Cortex of kidney (tissue), 1 donor: ENCODE measurements around the gene TMEM178B.

Experiments
- DNase-seq: peaks from one replicate; lab custom pipeline; 2025; lab: John Stamatoyannopoulos, UW

The TMEM178B gene

DNA sequence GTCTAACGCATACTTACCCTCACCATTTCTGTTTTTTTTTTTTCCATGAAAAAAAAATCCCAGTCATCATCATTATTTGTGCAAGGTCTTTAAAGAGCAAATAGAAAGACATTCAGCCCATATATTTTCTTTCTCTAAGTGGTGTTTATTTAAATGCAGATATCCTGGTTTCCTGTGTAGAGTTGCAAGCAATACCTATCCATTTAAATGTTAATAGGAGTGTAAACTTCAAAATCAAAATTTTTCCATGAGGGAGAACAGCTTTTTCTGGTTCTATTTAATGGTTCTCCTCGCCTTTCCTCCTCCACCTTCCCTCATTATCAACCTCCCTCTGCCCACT is 357.2 kb downstream of the TMEM178B start:
- DNase-seq = no peak

DNA sequence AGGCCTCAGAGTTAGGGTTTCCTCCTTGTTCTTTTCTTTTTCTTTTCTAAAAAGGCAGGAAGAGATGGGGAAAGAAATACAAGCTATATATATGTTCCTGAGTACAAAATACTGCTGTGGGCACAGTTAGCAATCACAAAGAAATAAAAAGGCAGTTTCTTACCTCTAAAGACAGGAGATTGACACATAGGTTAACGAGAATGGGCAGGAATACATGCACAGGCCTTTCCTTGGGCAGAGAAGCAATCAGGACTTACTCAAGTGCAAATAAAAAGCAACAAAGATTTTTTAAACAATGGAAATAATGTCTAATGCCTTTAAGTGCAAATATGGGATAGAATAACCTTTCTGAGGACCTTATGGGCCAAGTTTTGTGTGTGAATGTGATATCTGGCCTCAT is 357.8 kb downstream of the TMEM178B start:
- no peak for DNase-seq

DNA sequence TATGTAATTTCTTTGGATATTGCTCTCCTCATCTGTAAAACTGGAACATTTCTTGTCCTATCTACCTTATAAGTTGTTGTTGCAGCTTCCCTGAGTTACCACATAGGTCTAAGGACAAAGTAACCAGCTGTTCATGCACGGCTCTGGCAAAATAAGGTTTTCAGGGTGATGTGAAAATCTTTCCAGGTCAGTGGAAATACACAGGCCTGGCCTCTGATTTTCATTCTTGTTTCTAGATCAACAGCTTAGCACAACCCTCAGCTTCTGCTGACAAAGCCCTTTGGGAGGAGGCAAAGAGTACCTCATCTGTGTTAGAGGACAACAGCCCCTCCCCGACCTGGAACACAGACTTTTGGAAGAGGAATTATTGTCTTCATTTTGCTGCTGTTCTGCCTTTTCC is 359.8 kb downstream of the TMEM178B start:
- no peak for DNase-seq

DNA sequence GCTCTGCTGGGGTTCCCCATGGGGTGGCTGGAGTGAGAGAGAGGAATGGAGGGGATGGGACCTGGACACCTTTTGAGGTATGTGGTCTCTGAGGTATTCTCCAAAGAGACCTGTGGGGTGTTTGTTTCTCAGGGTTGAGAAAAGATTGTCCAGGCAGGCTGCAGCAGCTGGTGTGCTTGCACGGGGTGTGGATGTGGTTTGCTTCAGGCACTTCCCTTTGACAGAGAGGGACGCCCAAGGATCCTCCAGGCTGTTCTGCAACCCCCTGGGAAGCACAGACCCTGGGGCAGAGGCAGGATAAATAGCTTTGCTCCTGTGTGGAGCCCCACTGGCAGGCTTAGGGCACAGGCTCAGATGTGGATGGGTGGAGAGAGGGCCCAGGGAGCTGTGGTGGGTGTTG is 362.3 kb downstream of the TMEM178B start:
- DNase-seq = no peak

DNA sequence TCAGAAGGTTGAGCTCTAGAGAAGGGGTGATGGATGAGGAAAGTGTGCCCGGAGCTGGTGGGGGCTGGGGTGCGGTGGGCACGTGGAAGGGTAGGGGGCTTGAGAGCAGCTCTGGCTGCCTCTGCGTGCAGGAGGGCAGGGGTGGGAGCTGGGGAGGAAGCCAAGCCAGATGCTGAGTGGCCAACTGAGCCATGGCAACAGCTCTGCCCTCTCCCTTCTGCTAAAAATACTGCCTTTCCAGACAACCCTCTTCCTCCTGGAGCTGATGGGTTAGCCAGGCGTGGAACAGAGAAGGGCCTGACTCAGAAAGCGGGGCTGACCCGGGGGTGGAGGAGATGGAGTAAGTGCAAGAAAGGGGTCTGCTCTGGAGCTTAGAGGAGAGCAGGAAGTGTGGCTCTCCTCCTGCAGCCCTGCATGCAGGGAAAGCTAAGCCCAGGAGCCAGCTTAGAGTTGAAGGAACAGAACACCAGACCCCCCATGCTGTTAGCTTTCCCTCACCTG is 362.8 kb downstream of the TMEM178B start:
- no peak for DNase-seq

DNA sequence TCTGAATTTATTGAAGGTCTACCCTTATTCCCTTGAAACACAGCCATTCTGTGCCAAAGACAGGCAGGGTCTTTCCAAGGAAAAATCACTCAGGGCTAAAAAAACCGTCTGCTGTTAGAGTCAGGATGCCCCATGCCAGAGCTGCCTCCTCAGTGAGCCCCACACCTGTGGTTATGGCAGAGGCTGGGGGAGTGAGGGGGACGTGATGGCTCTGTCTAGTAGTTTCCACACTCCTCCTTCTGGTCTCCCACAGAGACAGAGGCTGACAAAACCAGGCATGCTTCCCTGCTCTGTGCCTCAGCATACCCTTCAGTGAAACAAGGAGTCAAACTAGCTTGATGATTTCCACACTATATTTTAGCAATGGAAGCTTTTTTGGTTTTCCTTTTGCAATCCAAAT is 365.3 kb downstream of the TMEM178B start:
- no peak for DNase-seq

DNA sequence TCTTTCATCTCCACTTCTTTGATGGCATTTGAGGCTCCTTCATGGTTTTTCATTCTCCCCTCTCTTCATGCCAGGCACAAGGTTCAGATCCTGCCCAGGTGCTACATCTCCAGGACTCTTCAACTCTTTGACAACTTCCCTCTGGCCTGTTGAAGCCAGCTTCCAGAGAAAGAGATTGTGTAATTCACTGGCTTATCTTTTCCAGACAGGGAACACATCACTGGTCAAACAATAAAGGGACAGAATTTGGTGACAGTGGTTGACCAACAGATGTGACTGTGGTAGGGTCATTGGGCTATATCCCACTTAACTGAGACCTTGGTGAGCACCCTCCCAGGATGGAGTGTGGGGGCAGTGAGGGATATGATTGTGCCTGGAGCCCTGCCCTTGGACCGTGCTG is 365.9 kb downstream of the TMEM178B start:
- no peak for DNase-seq

DNA sequence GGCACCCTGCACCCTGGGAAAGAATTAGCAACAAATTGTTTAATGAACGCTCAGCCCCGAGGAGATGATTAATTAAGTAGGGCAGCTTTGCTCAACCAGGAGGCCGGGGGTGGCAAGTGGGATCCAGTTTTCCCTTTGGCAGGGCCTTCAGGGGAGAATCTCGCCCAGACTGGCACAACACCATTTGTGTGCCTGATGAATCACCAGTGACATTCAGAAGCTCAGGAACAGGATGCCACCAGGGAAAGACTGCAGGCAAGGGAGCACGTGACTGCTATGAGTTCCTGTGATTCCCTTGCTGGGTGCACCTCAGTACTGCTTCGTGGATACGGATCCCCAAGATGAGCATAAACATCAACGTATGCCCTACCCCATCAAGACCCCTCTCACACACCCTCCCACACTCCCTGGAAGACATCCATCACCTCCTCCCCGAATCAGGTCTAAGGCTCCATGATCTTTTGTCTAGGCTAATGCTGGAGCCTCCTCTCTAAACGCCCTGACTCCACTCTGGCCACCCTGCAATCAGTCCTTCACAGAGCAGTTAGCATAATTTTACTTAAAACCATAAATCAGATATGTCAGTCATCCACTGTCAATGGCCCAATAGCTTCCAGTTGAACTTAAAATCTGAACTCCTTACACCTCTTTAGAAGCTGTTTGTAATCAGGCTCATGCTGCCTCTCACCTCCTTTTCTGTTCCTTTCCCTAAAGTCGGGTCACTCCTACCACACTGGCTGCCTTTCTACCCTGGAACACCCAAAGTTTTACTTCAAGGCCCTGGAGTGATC is 368.2 kb downstream of the TMEM178B start:
- DNase-seq = no peak

DNA sequence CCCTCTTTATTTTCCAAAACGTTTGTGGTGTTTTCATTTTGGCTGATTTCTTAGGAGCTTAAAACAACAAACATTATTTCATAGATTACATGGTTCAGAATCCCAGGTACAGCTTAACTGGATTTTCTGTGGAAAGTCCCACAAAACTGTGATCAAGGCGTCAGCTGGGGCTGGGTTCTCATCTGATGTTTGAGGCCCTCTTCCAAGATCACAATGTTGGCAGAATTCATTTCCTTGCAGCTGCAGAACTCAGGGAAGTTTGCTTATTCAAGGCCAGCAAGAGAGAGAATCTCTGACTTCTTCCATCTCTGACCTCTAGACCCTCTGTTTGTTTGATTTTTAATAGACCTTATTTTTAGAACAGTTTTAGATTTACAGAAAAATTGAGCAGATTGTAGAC is 368.9 kb downstream of the TMEM178B start:
- no peak for DNase-seq

DNA sequence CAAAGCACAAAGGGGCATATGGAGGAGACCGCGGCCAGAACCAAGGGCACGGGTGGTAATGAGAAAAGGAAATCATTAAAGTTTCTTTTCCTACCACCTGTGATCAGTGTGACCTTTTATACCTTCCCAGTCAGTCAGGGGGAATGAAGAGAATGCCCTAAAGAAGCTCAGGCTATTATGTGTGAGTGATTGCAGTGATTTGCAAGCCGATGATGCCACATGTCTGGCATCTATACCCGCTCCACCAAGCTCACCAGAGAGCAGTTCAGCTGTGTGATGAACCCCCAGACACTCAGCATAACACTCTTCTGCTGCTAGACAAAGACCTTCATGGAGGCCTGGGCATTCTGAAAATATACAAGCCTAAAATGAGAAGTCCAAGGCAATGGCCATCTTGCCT is 371.1 kb downstream of the TMEM178B start:
- DNase-seq = no peak

DNA sequence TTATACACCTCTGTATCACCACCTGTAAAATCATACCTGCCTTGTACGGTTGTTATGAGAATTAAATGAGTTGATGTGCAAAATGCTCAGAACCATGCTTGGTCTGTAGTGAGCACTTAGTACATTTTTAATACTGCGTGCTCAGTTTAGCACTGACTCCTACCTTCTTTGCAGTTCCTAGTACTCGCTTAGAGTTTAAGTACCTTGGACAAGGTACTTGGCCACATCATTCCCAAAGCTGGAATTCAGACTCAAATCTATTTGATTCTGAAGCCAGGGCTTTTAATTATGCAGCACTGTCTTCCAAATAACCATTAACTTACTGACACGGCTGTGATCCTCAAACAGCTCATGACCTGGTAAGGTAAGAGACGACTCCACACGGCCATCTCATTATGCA is 377.4 kb downstream of the TMEM178B start:
- DNase-seq = no peak

DNA sequence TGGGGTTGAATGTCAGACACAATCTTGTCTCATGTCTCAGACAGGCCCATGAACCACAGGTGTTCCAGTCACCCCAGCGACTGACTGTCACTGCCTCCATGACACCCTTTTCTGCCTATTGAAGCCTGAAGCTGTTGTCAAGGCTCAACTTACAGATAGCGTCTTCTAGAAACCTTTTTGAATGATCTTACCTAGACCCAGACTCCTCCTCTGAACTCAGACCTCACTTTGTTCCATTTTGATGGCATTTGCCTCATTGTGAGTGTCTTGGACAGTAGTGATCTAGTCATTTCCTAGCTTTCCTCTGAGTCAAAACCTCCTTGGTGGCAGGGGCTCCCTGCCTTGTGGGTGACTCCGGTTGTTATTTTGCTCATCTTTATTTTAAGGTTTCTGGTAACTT is 379.0 kb downstream of the TMEM178B start:
- DNase-seq = no peak

DNA sequence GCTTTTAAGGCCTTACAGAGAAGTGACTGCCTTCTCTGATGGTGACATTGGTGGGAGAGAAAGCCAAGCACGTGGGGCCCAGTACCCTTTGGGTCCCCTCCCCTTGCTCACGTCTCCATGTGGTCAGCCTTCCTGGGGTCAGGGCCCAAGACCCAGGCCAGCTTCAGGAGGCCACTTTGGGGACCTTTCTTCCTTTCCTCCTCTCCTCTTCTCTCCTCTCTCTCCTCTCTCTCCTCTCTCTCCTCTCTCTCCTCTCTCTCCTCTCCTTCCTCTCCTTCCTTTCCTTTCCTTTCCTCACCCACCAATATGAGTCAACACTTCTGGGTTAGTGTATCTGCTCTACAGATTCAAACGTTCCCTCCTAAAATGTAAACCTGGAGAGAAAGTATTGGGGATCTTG is 380.5 kb downstream of the TMEM178B start:
- no peak for DNase-seq

DNA sequence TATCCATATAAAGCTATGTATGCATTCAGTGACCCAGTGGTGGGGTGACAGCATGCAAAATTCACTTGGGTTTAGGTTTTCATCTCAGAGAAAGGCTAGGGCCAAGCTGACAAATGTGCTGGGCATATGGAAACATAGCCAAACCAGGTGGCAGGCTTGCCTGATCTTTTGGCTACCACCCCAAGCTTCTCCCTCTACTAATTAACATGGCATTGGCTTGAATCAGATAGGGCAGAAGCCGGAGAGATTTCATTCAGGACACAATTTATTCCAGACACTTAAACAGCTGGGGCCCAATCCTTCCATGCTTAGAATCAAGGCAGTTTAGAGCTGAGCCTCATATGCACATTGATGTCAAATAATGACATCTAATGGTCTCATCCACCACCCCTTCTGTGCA is 381.9 kb downstream of the TMEM178B start:
- DNase-seq = no peak

DNA sequence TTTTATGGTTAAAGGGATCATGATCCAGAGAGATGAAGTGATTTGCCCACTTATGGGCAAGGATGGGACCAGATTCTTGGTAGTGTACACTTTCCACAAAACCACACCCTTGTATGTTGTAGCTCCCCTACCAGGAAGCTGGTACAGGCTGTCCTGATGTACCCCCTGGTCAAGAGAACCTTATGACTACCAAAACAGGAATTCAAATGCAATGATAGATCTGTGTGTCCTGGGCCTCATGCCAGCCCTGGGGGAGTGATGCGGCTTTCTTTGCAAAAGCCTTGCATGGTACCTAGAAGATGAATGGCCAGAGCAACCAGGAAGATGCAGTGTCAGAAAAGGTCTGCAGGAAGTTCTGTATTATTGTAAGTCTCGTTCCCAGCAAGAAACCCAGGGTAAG is 382.4 kb downstream of the TMEM178B start:
- no peak for DNase-seq

DNA sequence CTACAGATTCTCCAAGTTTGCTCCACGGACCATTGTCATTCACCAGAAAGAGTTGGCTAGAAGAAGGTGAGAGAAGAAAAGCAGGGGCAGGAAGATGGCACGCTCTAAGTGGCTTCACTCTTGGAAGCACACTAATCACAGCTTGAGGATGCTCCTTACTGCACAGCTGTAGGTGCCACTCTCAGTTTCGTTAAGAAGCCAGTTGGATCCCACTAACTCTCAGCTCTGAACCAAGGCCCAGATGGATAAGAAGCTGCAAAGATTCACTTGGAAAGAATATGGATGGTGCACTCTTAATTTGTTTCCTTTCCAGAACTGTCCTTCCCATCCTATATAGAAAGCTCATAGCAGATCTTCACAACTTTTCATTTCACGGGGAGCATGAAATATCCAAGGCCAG is 382.8 kb downstream of the TMEM178B start:
- DNase-seq = no peak

DNA sequence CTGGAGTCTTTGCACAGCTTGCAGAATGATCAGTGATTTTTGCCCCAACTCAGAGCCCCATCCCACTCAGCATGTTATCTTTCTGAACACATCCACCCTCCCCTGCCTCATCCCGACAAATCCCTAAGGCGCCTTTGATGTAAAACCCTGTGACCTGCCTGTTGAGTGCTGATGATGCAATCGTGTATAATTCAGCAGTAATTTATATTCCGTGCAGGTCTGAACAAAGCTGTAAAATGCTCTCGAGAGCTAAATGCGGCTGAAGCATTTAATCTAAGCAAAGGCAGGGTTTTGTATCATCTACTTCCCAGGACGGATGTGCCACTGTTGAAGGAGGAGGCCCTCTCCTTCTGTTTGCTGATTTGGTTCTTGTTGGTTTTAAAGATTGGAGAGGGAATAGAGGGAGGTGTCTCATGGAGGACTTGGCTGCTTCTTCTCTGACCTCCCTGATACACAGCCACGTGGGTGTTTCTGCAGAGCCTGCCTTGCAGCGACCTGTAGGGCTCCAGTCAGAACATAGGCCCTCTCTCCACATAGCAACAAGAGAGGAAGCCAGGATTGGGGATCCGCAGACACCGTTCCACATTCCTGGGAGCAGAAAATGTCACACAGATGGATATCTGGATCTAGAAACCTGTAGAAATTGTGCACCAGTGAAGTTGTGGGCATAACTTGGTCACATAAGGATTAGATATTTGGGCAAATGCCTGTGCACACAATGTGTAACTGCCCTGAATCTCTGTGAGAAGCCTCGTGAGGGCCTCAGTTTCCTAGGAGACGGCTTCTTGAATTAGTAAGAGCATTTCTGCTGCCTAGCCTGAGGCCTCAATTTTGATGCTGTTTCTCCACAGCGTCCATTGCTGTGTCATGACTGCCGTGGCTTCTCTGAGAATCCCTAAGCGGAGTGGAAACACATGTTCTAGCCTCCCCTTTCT is 387.2 kb downstream of the TMEM178B start:
- no peak for DNase-seq

DNA sequence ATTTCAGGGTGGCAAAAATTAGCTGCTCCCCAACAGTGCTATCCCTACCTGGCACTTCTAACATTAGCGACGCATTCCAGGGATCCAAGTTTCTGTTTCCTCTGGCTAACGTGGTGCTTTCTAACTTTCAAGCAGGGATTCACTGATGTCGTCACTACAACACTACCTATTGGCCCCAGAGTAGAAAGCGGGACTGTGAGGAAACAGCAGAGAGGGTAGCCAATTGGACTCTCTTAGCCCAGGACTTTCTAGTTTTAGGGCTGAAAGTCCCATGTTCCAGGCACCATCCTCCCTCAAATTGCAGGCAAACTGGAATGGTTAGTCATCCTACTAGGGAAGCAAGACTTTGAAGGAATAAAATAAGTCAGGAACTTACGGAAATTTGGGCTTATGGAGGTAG is 388.1 kb downstream of the TMEM178B start:
- no peak for DNase-seq

DNA sequence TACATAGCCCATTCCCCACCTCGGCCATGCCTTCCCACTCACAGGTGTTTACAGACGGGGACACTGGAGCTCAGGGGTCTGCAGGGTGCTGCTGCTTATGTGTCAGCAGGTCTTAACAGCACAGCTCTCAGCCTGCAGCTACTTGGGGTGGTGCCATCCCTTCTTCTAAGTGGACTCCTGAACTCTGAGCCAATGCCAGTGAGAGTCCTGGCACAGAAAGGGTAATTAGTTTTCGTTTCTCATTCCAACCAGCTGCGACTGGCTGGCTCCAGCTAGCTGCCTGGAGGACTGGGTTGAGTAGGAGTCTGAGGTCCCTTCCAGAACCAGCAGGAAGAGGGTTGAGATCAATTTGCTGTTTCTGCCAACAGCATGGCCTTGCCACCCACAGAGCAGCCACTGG is 389.1 kb downstream of the TMEM178B start:
- no peak for DNase-seq

DNA sequence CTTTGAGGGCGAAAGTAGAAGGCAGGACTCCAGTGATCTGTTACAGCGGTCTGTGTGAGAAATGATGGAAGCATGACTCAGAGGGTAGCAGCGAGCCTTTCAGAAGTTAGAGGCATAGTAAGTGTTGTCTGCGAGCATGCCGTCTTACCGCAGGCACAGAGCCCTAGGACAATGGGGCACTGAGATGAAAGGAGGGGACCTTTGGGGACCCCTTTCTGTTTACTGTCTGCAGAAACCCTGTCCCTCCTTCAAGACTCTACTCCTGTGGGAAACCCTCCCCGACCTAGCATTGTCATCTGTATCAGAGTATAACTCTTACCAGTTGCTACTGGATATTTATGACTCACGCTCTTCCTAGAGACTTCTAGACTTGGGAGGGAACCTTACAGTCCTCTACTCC is 390.1 kb downstream of the TMEM178B start:
- no peak for DNase-seq

DNA sequence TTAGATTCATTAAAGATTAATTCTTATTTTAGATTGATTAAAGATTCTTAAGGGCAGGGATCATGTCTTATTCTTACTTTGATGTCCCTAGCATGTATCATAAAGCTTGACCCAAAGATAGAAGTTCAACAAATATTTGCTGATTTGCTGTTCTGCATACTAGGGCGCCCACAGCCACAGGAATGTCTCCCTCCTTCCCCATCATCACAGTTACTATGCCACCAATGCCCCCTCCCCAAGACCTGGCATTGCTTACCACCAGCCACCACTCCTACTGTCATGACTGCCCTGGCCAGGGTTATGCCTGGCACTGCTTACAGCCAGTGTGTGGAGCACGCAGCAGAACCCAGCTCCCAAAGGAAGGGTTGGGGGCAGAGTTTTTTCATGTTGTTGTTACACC is 390.7 kb downstream of the TMEM178B start:
- DNase-seq = no peak

DNA sequence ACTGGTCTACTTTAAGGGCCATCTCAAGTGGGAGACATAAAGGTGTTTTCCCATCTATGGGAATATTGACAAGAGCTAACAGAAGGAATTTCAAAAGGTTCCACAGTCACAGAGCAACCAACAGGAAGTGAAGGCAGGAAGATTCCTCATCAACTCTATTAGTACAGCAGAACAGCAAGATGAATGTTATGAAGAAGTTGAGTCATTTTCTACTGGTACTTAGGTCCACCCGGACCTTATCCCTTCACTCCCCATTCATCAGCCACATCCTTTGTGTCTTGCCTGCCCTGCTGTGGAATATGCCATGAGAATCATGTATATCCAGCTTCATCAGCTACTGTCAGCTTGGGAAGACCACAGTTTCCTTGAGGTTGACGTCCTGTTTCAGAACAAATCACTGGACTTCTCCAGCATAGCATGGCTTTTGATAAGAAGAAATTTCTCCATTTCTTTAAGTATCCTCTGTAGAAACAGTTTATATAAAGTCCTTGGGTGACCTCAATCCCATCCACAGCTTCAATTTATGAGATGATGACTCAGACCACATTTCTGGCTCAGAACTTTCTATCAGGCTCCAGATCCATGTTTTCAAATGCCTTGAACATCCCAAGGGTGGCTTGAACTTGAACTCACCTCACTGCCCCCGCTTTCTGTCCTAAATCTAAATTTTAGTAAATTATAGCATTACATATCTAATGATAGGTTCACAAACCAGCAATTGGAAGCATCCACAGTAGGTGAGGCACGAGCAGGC is 392.5 kb downstream of the TMEM178B start:
- DNase-seq = no peak

DNA sequence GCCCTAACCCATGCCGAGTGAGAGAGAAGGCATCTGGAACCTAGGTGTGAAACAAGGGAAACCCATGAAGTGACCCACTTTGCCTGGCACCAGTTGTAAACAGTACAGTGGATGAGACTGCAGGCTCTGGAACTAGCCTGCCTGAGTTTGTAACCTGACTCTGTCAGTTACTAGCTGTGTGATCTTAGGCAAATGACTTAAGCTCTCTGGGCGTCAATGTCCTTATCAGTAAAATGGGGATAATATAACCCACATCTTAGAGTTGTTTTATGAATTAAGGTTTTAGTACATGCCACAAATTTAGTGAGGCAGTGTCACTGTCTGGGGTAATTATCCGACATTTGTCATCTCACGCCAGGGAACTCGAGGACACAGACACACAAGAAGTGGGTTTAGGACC is 394.5 kb downstream of the TMEM178B start:
- DNase-seq = no peak
